ENCODE measurements around the gene CFAP61.
"Not testable (repeated sequence)": the region's sequence is repeated elsewhere in the genome, so short reads cannot be mapped to it uniquely, and the experiment has no call there.

Gene CFAP61

GRCh38 chr20:20237093-20237959 lies 185.0 kb downstream of the CFAP61 start:
- no peak for DNase-seq

GRCh38 chr20:20241976-20242375 lies 189.6 kb downstream of the CFAP61 start:
- no peak for DNase-seq

GRCh38 chr20:20244384-20244783 lies 192.1 kb downstream of the CFAP61 start:
- DNase-seq: not testable (repeated sequence)

- DNase-seq: no peak
Measured at GRCh38 chr20:20246996-20247633, 194.8 kb downstream of the CFAP61 start.

GRCh38 chr20:20248620-20249200 lies 196.4 kb downstream of the CFAP61 start:
- DNase-seq: no peak

GRCh38 chr20:20251317-20251716 lies 199.0 kb downstream of the CFAP61 start:
- DNase-seq: no peak

- DNase-seq: no peak
Measured at GRCh38 chr20:20251836-20252235, 199.5 kb downstream of the CFAP61 start.

GRCh38 chr20:20253039-20253743 lies 200.9 kb downstream of the CFAP61 start:
- DNase-seq: no peak

- DNase-seq: no peak
Measured at GRCh38 chr20:20253744-20254330, 201.5 kb downstream of the CFAP61 start.

- no peak for DNase-seq
Measured at GRCh38 chr20:20255099-20255498, 202.8 kb downstream of the CFAP61 start.

- no peak for DNase-seq
Measured at GRCh38 chr20:20259533-20259932, 207.2 kb downstream of the CFAP61 start.

GRCh38 chr20:20261159-20261558 lies 208.8 kb downstream of the CFAP61 start:
- no peak for DNase-seq

- no peak for DNase-seq
Measured at GRCh38 chr20:20265210-20265609, 212.9 kb downstream of the CFAP61 start.

GRCh38 chr20:20266552-20266951 lies 214.2 kb downstream of the CFAP61 start:
- no peak for DNase-seq

- DNase-seq: no peak
Measured at GRCh38 chr20:20267685-20268370, 215.5 kb downstream of the CFAP61 start.

- no peak for DNase-seq
Measured at GRCh38 chr20:20271271-20271670, 218.9 kb downstream of the CFAP61 start.

- DNase-seq: no peak
Measured at GRCh38 chr20:20272686-20273085, 220.4 kb downstream of the CFAP61 start.

GRCh38 chr20:20273286-20273685 lies 221.0 kb downstream of the CFAP61 start:
- no peak for DNase-seq

GRCh38 chr20:20274821-20275220 lies 222.5 kb downstream of the CFAP61 start:
- no peak for DNase-seq

- no peak for DNase-seq
Measured at GRCh38 chr20:20275636-20276035, 223.3 kb downstream of the CFAP61 start.

- no peak for DNase-seq
Measured at GRCh38 chr20:20276811-20277530, 224.6 kb downstream of the CFAP61 start.

Data from effector CD4-positive, alpha-beta T cell (primary cell).